Hepatocyte (in vitro differentiated cells): Measurements from ENCODE around the gene HNF1B. TPM values are rescaled to one million over a fixed set of nuclear protein-coding genes. Genes with fewer than 3 reads are reported as not detected.

Experiments
- DNase-seq: peaks from one replicate; pipeline ENCODE4 v3.0.0-alpha.2; 2016; ENCODE audit warnings: low spot score
- H2AFZ ChIP-seq: fragments of 200-600 bp; sonication (generic); 2 replicates; pipeline ENCODE4 v1.6.0; 2016; ENCODE audit warnings: antibody characterized with exemption, mild to moderate bottlenecking
- H3K27ac ChIP-seq: fragments of 200-600 bp; sonication (generic); 2 replicates; pipeline ENCODE4 v1.5.1; 2016; ENCODE audit warnings: mild to moderate bottlenecking
- H3K27me3 ChIP-seq: fragments of 200-600 bp; sonication (generic); 2 replicates; pipeline ENCODE4 v1.6.1; 2016
- H3K36me3 ChIP-seq: fragments of 200-600 bp; sonication (generic); replicated peaks from 2 replicates; pipeline ENCODE4 v1.5.1; 2016; ENCODE audit warnings: low read depth; ENCODE audit not compliant: insufficient read depth
- H3K4me1 ChIP-seq: fragments of 200-600 bp; sonication (generic); 2 replicates; pipeline ENCODE4 v1.5.1; 2016; ENCODE audit warnings: mild to moderate bottlenecking, moderate library complexity; ENCODE audit not compliant: insufficient read depth
- H3K4me2 ChIP-seq: fragments of 200-600 bp; sonication (generic); 2 replicates; pipeline ENCODE4 v1.6.0; 2016
- H3K4me3 ChIP-seq: fragments of 200-600 bp; sonication (generic); 2 replicates; pipeline ENCODE4 v1.5.1; 2016; ENCODE audit warnings: mild to moderate bottlenecking
- H3K79me2 ChIP-seq: fragments of 200-600 bp; sonication (generic); 2 replicates; pipeline ENCODE4 v1.6.0; 2017; ENCODE audit warnings: mild to moderate bottlenecking
- H3K9me2 ChIP-seq: fragments of 200-600 bp; sonication (generic); replicated peaks from 2 replicates; pipeline ENCODE4 v1.6.0; 2017; ENCODE audit warnings: mild to moderate bottlenecking; ENCODE audit not compliant: insufficient read depth
- H3K9me3 ChIP-seq: fragments of 200-600 bp; sonication (generic); 2 replicates; pipeline ENCODE4 v1.5.1; 2016; ENCODE audit warnings: low read depth, mild to moderate bottlenecking
- H4K20me1 ChIP-seq: fragments of 200-600 bp; sonication (generic); 2 replicates; pipeline ENCODE4 v1.6.0; 2016; ENCODE audit warnings: mild to moderate bottlenecking; ENCODE audit not compliant: insufficient read depth, poor library complexity, severe bottlenecking
- CTCF ChIP-seq: fragments of 200-600 bp; sonication (generic); IDR thresholded peaks from 2 replicates; pipeline ENCODE4 v1.5.1; 2016; ENCODE audit warnings: antibody characterized with exemption, mild to moderate bottlenecking; ENCODE audit not compliant: poor library complexity
- EZH2 ChIP-seq: fragments of 200-600 bp; sonication (generic); IDR thresholded peaks from 2 replicates; pipeline ENCODE4 v1.6.1; 2016; ENCODE audit warnings: antibody characterized with exemption, mild to moderate bottlenecking, borderline replicate concordance
- EZH2phosphoT487 ChIP-seq: fragments of 200-600 bp; sonication (generic); IDR thresholded peaks from one replicate; pipeline ENCODE4 v1.6.1; 2018; ENCODE audit warnings: antibody characterized with exemption, mild to moderate bottlenecking, low read depth, moderate library complexity; ENCODE audit not compliant: unreplicated experiment, severe bottlenecking
- WGBS: methylation state at CpG from one replicate; pipeline ENCODE4 v1.1.6; 2016; ENCODE audit warnings: low lambda C conversion rate; ENCODE audit errors: missing lambda C conversion rate; 5-methylcytosine and 5-hydroxymethylcytosine counted together
- polyA plus RNA-seq: library from polyadenylated mRNA; unstranded; fragments of >200 nt; fragmentation: Nextera tagmentation; extraction: Ambion mirVana; gene quantifications from 2 replicates; pipeline ENCODE4 v1.2.1, GENCODE V29; 2016
- total RNA-seq: library from RNA; depleted of rRNA; stranded (reverse); fragments of >200 nt; gene quantifications from 2 replicates; pipeline ENCODE4 v1.2.3, GENCODE V29; 2014

Gene HNF1B
- total RNA-seq = 5.7 and 8.8 TPM in 2 replicates
- polyA plus RNA-seq = 18.2 and 19.6 TPM in 2 replicates

GRCh38 chr17:37744961-37745800 lies at the start of gene HNF1B:
HNF1B (minus strand) TSS chr17:37745059; CDS start chr17:37744884, 175 bp downstream.
- peak; percentile 81 for DNase-seq
- Histone ChIP-seq H3K27me3 (peaks cover 64% of the 10 kb centered on the region), H3K4me3 (peak within 1 kb of the TSS; percentile 54), H3K27ac (peak within 1 kb of the TSS; percentile 95), H3K4me1 (peaks cover 4% of the 10 kb centered on the region), H3K36me3 (no peaks in the 10 kb centered on the region), H3K9me3 (no peaks in the 10 kb centered on the region), H2AFZ (peak within 1 kb of the TSS; percentile 22), H4K20me1 (no peaks in the 10 kb centered on the region), H3K4me2 (peak within 1 kb of the TSS; percentile 85), H3K79me2 (peaks cover 55% of the 10 kb centered on the region), H3K9me2 (no peaks in the 10 kb centered on the region)
- TF ChIP-seq EZH2 (no peak), CTCF (no peak), EZH2phosphoT487 (no peak)
- 3% methylated on average over 35 of the region's 35 CpGs for WGBS

GRCh38 chr17:37792787-37793186 lies 47.9 kb upstream of the HNF1B start:
- H3K9me2 ChIP-seq = no peaks in the 10 kb centered on the region
- no peak overlapping the region for H2AFZ ChIP-seq
- WGBS = 63% methylated on average over 2 of the region's 2 CpGs
- no peak overlapping the region for H3K4me2 ChIP-seq
- H3K79me2 ChIP-seq = no peaks in the 10 kb centered on the region
- H3K27me3 ChIP-seq = no peaks in the 10 kb centered on the region
- H3K36me3 ChIP-seq = no peaks in the 10 kb centered on the region
- no peak for TF ChIP-seq EZH2
- TF ChIP-seq EZH2phosphoT487 = no peak
- TF ChIP-seq CTCF = no peak
- no peak overlapping the region for H3K4me3 ChIP-seq
- H3K27ac ChIP-seq = no peak overlapping the region
- H3K4me1 ChIP-seq = peaks cover under 1% of the 10 kb centered on the region
- no peaks in the 10 kb centered on the region for H4K20me1 ChIP-seq
- H3K9me3 ChIP-seq = no peaks in the 10 kb centered on the region
- DNase-seq = no peak

GRCh38 chr17:37791447-37792399 lies 46.9 kb upstream of the HNF1B start:
- no peak overlapping the region for H3K4me2 ChIP-seq
- no peak overlapping the region for H3K4me3 ChIP-seq
- no peaks in the 10 kb centered on the region for H3K9me2 ChIP-seq
- peak; percentile 23 for DNase-seq
- WGBS = 63% methylated on average over 19 of the region's 19 CpGs
- no peaks in the 10 kb centered on the region for H4K20me1 ChIP-seq
- TF ChIP-seq EZH2phosphoT487 = no peak
- peak; percentile 49 for TF ChIP-seq CTCF
- TF ChIP-seq EZH2 = no peak
- no peaks in the 10 kb centered on the region for H3K79me2 ChIP-seq
- H3K27ac ChIP-seq = no peak overlapping the region
- H3K4me1 ChIP-seq = peaks cover 11% of the 10 kb centered on the region
- no peaks in the 10 kb centered on the region for H3K36me3 ChIP-seq
- H2AFZ ChIP-seq = no peak overlapping the region
- no peaks in the 10 kb centered on the region for H3K27me3 ChIP-seq
- no peaks in the 10 kb centered on the region for H3K9me3 ChIP-seq
